Upper lobe of left lung (tissue), 4 donors: ENCODE measurements around the gene WFDC11.
"Not testable (repeated sequence)": the region's sequence is repeated elsewhere in the genome, so short reads cannot be mapped to it uniquely, and the experiment has no call there.

Source experiments
- CTCF ChIP-seq, 6 experiments: fragments of 450-650 bp in 4 of 6; fragments of 200-600 bp in 2 of 6; sonication (generic) in 2 of 6; IDR thresholded peaks; one replicate each; pipeline ENCODE4 v1.5.1; 2016 to 2019; ENCODE audit warnings: antibody characterized with exemption in 6 of 6
- POLR2A ChIP-seq, 4 donors: fragments of 450-650 bp; IDR thresholded peaks; one replicate each; pipeline ENCODE4 v1.5.1; 2016 to 2017; ENCODE audit warnings: antibody characterized with exemption in 4 of 4, mild to moderate bottlenecking in 2 of 4
- POLR2AphosphoS5 ChIP-seq, 2 donors: sonication (generic); formaldehyde crosslinking; IDR thresholded peaks; one replicate each; pipeline ENCODE4 v1.5.1; 2017; ENCODE audit warnings: antibody characterized with exemption in 2 of 2

- not testable (repeated sequence) for TF ChIP-seq POLR2A, CTCF, POLR2AphosphoS5 (IDR thresholded peaks at IDR 0.05)
Observed at GRCh38 chr20:45641076-45641475, 29.0 kb downstream of the WFDC11 start.
